Measurements from ENCODE around the gene IL11RA.

IL11RA gene

GRCh38 chr9:34651876-34652601, at the start of gene IL11RA:
Gene IL11RA, plus strand, starts transcription at chr9:34652185. Its CDS starts 3,033 bp downstream, at chr9:34655218.
- ATAC-seq (peak; percentile 84), DNase-seq (ENCODE audit: low spot score in 2 of 2) (peak in 1 of 2 donors; percentile 55)
- H3K4me1 Mint-ChIP-seq: peaks cover 58% of the 10 kb centered on the region
- peak within 1 kb of the TSS; percentile 18 for H3K4me3 Mint-ChIP-seq
- H3K27ac Mint-ChIP-seq: peak within 1 kb of the TSS; percentile 38
- H3K36me3 Mint-ChIP-seq: peaks cover 39% of the 10 kb centered on the region
- H3K9me3 Mint-ChIP-seq: no peaks in the 10 kb centered on the region

DNA sequence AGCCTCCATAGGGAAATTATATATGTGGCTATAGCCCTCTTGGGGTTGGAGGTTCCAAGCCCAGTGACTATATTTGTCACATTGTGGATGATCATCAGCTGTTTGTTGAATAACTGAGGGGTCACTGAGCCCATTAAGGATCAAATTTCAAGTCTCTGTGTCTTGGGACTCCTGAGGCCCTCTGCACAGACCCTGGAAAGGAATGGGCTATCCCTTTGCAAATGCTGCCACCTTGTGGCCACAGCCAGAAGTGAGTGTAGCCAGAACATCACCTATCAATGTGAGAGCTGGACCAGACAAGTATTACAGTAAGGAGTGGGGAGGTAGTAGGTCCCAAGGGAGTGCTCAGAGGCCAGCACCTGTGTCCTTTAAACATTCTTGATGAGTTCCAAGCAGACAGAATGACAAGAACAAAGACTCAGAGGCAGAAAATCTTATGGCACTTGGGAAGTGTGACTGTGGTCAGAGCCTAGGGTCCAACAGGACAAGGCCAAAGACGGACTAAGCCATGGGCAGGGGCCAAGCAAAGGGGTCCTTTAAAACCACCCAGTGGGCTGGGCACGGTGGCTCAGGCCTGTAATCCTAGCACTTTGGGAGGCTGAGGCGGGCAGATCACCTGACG, 48.3 kb upstream of the IL11RA start:
- DNase-seq (ENCODE audit: low spot score in 2 of 2): peak; percentile 77 to 90
- Mint-ChIP-seq H3K4me1 (no peaks in the 10 kb centered on the region), H3K9me3 (no peaks in the 10 kb centered on the region), H3K36me3 (no peaks in the 10 kb centered on the region), H3K27ac (no peak overlapping the region), H3K4me3 (no peak overlapping the region)
- ATAC-seq: peak; percentile 89

GRCh38 chr9:34606190-34606589, 45.8 kb upstream of the IL11RA start:
- H3K4me3 Mint-ChIP-seq: no peak overlapping the region
- no peaks in the 10 kb centered on the region for H3K9me3 Mint-ChIP-seq
- H3K27ac Mint-ChIP-seq: no peak overlapping the region
- H3K4me1 Mint-ChIP-seq: peaks cover 9% of the 10 kb centered on the region
- DNase-seq (ENCODE audit: low spot score in 2 of 2) (no peak), ATAC-seq (no peak)
- H3K36me3 Mint-ChIP-seq: no peaks in the 10 kb centered on the region

DNA sequence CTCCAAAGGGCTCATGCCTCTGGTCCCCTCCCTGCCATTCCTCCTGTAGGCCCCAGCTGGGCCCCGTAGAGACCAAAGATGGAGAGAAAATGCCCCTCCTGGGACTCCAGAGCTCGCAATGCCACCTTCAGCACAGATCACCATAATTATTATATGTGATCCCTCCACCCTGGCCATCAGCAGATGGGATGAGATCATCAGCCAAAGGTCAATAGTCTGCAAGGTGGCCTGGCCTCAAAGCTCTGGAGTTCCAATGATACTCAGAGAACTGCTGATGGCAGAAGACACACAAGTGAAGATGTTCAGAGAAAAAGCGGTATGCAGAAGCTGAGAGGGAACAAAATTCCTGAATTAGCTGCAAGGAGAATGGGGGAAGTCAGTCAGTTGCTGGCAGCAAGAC, 45.1 kb upstream of the IL11RA start:
- Mint-ChIP-seq H3K4me1 (peaks cover 15% of the 10 kb centered on the region), H3K27ac (no peak overlapping the region), H3K36me3 (peaks cover 7% of the 10 kb centered on the region), H3K9me3 (no peaks in the 10 kb centered on the region), H3K4me3 (no peak overlapping the region)
- ATAC-seq (no peak), DNase-seq (ENCODE audit: low spot score in 2 of 2) (no peak)

- no peak overlapping the region for H3K4me3 Mint-ChIP-seq
Measured at GRCh38 chr9:34607331-34607730, 44.7 kb upstream of the IL11RA start.

GRCh38 chr9:34610434-34611206, 41.4 kb upstream of the IL11RA start:
- Mint-ChIP-seq H3K9me3 (no peaks in the 10 kb centered on the region), H3K4me1 (peaks cover 27% of the 10 kb centered on the region), H3K36me3 (peaks cover 17% of the 10 kb centered on the region), H3K27ac (no peak overlapping the region), H3K4me3 (peak overlapping the region; percentile 89)
- ATAC-seq: no peak
- no peak for DNase-seq (ENCODE audit: low spot score in 2 of 2)

More at GRCh38 chr9:34607331-34607730, 44.7 kb upstream of the IL11RA start:
- no peak for ATAC-seq
- DNase-seq (ENCODE audit: low spot score in 2 of 2): no peak
- Mint-ChIP-seq H3K36me3 (peaks cover 7% of the 10 kb centered on the region), H3K27ac (no peak overlapping the region), H3K4me1 (peaks cover 17% of the 10 kb centered on the region), H3K9me3 (no peaks in the 10 kb centered on the region)

- H3K36me3 Mint-ChIP-seq: peaks cover 24% of the 10 kb centered on the region
- H3K4me1 Mint-ChIP-seq: peaks cover 27% of the 10 kb centered on the region
- H3K4me3 Mint-ChIP-seq: peak overlapping the region; percentile 89
- DNase-seq (ENCODE audit: low spot score in 2 of 2) (no peak), ATAC-seq (peak; percentile 9)
- H3K9me3 Mint-ChIP-seq: no peaks in the 10 kb centered on the region
- H3K27ac Mint-ChIP-seq: peak overlapping the region; percentile 94
Measured at GRCh38 chr9:34611251-34611810, 40.7 kb upstream of the IL11RA start.

GRCh38 chr9:34611811-34612787, 39.9 kb upstream of the IL11RA start, which contains the start of gene RPP25L:
Gene RPP25L, minus strand, starts transcription at chr9:34612097. Its CDS starts 801 bp downstream, at chr9:34611296.
- peak; percentile 94 for ATAC-seq
- H3K9me3 Mint-ChIP-seq: no peaks in the 10 kb centered on the region
- peak; percentile 82 to 91 for DNase-seq (ENCODE audit: low spot score in 2 of 2)
- H3K4me3 Mint-ChIP-seq: peak within 1 kb of the TSS; percentile 89
- H3K4me1 Mint-ChIP-seq: peaks cover 27% of the 10 kb centered on the region
- H3K36me3 Mint-ChIP-seq: peaks cover 28% of the 10 kb centered on the region
- peak within 1 kb of the TSS; percentile 94 for H3K27ac Mint-ChIP-seq

DNA sequence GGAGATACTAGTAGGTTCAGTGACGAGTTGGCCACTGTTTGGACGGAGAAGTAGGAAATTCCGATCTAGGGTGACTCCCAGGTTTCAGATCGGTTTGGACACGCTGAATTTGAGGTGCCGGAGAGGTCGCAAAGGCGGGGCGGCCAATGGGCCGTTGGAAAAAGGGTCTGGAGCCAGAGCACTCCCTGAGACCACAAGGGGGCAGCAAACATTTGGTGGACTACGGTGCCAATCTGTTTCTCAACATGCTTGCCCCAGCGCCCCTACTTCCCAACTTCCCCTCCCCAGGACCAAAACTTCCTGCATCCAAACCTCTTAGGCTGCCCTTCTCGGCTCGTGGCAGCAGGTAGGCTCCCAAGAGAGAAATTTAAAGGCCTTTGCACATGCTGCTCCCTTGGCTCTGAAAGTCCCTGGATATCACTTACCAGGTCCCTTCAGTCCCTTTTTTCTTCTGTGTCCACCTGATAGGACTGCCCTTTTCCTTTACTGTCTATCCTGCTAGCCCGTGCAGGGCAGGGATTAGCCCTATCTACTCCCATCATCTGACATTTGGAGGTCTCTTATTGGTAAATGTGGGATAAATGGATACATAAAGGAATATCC, 39.1 kb upstream of the IL11RA start:
- ATAC-seq (peak; percentile 68), DNase-seq (ENCODE audit: low spot score in 2 of 2) (peak; percentile 70 to 87)
- peaks cover 27% of the 10 kb centered on the region for H3K4me1 Mint-ChIP-seq
- peak overlapping the region; percentile 94 for H3K27ac Mint-ChIP-seq
- no peaks in the 10 kb centered on the region for H3K9me3 Mint-ChIP-seq
- peaks cover 28% of the 10 kb centered on the region for H3K36me3 Mint-ChIP-seq
- peak overlapping the region; percentile 89 for H3K4me3 Mint-ChIP-seq

DNA sequence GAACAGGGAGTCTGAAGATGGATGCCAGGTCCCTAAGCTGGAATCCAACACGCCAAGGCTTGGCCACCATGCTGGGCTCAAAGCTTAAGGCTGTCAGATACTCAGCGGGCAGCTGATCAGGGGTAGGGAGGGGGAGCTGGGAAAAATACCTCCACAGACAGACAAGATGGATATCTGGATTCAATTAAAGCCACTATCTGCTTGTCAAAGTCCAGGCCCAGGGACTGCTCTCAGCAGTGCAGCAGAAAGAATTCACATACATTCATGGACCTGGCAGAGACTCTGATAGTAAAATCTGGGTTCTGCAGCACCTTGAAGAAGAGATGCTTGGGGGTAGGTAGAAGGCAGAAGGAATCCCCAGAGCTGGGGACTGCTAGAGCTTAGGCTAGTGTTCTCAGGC, 36.9 kb upstream of the IL11RA start:
- peaks cover 28% of the 10 kb centered on the region for H3K36me3 Mint-ChIP-seq
- H3K4me3 Mint-ChIP-seq: no peak overlapping the region
- no peak for ATAC-seq
- no peak overlapping the region for H3K27ac Mint-ChIP-seq
- no peak for DNase-seq (ENCODE audit: low spot score in 2 of 2)
- H3K9me3 Mint-ChIP-seq: no peaks in the 10 kb centered on the region
- peaks cover 36% of the 10 kb centered on the region for H3K4me1 Mint-ChIP-seq

DNA sequence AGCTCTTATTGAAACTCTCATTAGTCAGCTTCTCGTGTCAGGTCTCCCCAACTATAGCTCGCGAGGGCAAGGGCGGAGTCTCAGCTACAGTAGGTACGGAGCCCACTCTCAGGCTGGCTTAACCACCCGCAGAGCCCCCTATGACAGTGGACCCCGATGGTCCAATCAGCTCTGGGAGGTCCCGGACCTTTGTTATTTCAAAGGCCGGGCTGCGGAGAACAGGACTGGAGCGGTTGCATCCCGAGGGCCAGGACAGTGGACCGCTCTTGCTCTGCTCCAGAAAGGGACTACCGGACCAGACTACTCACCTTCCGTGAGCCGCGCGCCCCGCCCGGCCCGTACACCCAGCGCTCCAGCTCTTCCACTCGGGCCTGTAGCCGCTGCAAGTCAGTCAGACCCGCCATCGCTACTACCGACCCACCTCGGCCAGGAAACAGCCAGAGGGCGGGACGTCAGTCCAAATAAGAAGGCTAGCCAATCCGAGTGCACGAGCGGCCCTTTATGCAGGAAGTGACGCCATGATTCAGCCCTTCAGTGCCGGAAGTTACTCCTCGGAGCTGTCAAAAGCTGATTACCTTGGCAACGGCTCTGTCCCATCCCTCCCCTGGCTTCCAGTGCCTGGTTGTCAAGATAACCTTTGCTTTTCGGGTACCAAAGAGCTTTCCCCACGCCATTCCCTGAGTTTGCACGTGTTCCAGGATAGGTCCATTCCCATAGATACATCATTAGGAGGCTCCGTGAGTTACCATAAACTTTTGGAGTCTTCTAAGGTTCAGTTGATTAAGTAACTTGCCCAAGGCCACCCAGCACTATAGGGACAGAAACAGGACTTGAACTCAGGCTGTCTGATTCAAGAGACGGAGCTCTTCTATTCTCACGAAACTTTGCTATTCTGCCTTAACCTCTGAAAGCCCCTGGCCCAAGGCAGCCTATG, 31.7 kb upstream of the IL11RA start, which contains the start of gene DCTN3:
DCTN3 (minus strand) TSS at position 435 of the 934 bp plus-strand sequence; CDS start at position 404, 31 bp downstream.
- Mint-ChIP-seq H3K4me1 (peaks cover 26% of the 10 kb centered on the region), H3K27ac (peak within 1 kb of the TSS; percentile 89), H3K36me3 (peaks cover 14% of the 10 kb centered on the region), H3K4me3 (peak within 1 kb of the TSS; percentile 94), H3K9me3 (no peaks in the 10 kb centered on the region)
- DNase-seq (ENCODE audit: low spot score in 2 of 2) (peak; percentile 69 to 90), ATAC-seq (peak; percentile 99)

DNA sequence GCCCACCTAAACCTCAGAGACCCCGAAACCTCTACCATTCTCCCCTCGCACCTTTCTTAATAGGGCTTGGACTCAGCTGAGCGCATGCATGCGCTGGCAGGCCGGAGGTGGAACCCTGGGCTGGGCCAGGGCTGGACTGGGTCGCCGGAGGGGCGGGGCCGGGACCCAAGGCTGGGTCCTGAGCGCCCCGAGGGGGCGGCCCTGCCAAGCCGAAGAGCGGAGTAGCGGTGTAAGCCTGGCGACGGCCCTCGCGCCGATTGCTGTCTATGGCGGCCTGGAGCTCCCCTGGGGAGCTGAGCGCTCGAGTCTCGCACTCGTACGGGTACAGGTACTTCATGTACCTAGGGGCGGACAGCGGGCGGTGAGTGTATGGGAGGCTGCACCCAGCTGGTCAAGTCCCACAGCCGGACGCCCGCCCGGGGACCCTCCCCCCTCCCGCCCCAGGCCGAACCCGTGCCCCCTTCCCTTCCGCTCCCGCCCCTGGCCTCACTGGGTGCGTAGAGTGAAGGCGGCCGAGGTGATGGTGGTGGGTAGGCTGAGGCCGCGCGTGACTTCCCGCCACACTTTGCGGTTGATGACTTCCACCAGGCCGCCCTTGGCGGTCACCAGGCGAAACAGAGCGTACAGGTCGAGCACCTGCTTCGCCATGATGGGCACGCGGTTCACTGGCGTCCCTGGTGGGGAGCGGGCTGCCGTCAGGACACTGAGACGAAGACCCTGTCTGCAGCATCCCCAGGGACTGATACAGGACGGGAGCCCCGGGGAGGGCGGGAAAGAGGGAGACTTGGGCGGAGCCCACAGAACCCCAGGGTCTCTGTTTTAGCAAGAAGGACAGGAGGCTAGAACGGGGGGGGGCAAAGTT, 28.4 kb upstream of the IL11RA start:
- Mint-ChIP-seq H3K4me1 (peaks cover 35% of the 10 kb centered on the region), H3K27ac (no peak overlapping the region), H3K4me3 (peak overlapping the region; percentile 23), H3K36me3 (no peaks in the 10 kb centered on the region), H3K9me3 (no peaks in the 10 kb centered on the region)
- DNase-seq (ENCODE audit: low spot score in 2 of 2) (no peak), ATAC-seq (no peak)

All from stimulated activated effector memory CD8-positive, alpha-beta T cell treated with anti-CD3 and anti-CD28 coated beads, Interleukin-12 subunit alpha, Interleukin-12 subunit beta, amount 100 ng/mL, for 72 hours (primary cell).